ENCODE data around the gene RABGEF1. TPM values are rescaled to one million over a fixed set of nuclear protein-coding genes. Genes with fewer than 3 reads are reported as not detected.
"Not testable (repeated sequence)": the region's sequence is repeated elsewhere in the genome, so short reads cannot be mapped to it uniquely, and the experiment has no call there.

RABGEF1 gene
- polyA plus RNA-seq, 4 donors, result 9.7 to 22.3 (median 11.8) TPM

DNA sequence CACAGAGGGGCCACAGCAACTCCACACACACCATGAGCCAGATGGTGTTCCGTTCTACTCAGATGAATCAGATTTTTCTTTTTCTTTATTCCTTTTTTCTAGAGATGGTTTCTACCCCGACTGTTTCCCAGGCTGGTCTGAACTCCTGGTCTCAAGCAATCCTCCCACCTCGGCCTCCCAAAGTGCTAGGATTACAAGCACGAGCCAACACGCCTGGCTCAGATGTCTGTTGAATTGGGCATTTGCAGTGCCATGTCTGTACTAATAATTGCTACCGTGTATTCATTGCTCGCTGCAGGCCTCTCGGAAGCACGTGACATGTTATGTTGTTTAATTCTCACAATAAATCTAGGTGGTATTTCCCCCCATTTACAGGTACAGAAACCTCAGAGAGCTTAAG is 67.2 kb downstream of the RABGEF1 start:
- no peaks in the 10 kb centered on the region for H3K4me1 ChIP-seq (ENCODE audit: control insufficient read depth in 3 of 3, insufficient read depth in 2 of 3, low read depth in 1 of 3, low read length in 2 of 3)
- no peak for FAIRE-seq
- no peaks in the 10 kb centered on the region for H3K27me3 ChIP-seq (ENCODE audit: control insufficient read depth in 3 of 3, insufficient read depth in 3 of 3, low read length in 3 of 3)
- no peak overlapping the region for H3K27ac ChIP-seq (ENCODE audit: low read depth in 1 of 3, low read length in 2 of 3)
- DNase-seq, result no peak
- H3K4me3 ChIP-seq (ENCODE audit: low read depth in 1 of 3, low read length in 3 of 3), result no peak overlapping the region
- no peaks in the 10 kb centered on the region for H3K9me3 ChIP-seq (ENCODE audit: control insufficient read depth in 2 of 2, insufficient read depth in 1 of 2, low read depth in 1 of 2, low read length in 1 of 2)
- H3K36me3 ChIP-seq (ENCODE audit: control insufficient read depth in 3 of 3, insufficient read depth in 2 of 3, low read depth in 1 of 3, low read length in 3 of 3), result peaks cover 16 to 63% (median 32%) of the 10 kb centered on the region in 3 donors
- WGBS, 3 donors, result 95 to 97% (median 96%) methylated on average over 9 of the region's 9 CpGs

DNA sequence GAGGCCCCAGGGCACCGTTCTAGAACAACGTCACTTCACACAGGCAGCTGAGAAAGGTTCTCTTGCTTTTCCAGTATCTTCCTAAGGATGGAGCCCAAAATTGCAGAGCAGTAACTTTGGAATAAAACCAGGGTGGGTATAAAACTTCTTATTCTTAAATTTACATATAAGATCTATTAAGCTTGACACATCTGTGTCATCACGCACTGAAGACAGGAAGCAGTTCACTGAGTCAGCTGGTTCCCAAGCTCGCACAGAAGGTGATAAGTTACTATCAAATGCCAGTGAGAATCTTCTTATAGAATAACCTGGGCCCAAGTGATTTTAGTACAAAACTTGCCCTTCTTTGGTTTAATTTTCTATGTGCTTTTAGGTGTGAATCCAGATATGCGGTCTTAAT is 70.2 kb downstream of the RABGEF1 start:
- 94 to 96% (median 96%) methylated on average over 5 of the region's 5 CpGs for WGBS, 3 donors
- Histone ChIP-seq H3K27me3 (ENCODE audit: control insufficient read depth in 3 of 3, insufficient read depth in 3 of 3, low read length in 3 of 3) (no peaks in the 10 kb centered on the region), H3K9me3 (ENCODE audit: control insufficient read depth in 2 of 2, insufficient read depth in 1 of 2, low read depth in 1 of 2, low read length in 1 of 2) (no peaks in the 10 kb centered on the region), H3K27ac (ENCODE audit: low read depth in 1 of 3, low read length in 2 of 3) (no peak overlapping the region), H3K4me1 (ENCODE audit: control insufficient read depth in 3 of 3, insufficient read depth in 2 of 3, low read depth in 1 of 3, low read length in 2 of 3) (no peaks in the 10 kb centered on the region), H3K4me3 (ENCODE audit: low read depth in 1 of 3, low read length in 3 of 3) (no peak overlapping the region), H3K36me3 (ENCODE audit: control insufficient read depth in 3 of 3, insufficient read depth in 2 of 3, low read depth in 1 of 3, low read length in 3 of 3) (peaks cover 11 to 41% (median 22%) of the 10 kb centered on the region in 3 donors)
- FAIRE-seq (no peak), DNase-seq (no peak)

DNA sequence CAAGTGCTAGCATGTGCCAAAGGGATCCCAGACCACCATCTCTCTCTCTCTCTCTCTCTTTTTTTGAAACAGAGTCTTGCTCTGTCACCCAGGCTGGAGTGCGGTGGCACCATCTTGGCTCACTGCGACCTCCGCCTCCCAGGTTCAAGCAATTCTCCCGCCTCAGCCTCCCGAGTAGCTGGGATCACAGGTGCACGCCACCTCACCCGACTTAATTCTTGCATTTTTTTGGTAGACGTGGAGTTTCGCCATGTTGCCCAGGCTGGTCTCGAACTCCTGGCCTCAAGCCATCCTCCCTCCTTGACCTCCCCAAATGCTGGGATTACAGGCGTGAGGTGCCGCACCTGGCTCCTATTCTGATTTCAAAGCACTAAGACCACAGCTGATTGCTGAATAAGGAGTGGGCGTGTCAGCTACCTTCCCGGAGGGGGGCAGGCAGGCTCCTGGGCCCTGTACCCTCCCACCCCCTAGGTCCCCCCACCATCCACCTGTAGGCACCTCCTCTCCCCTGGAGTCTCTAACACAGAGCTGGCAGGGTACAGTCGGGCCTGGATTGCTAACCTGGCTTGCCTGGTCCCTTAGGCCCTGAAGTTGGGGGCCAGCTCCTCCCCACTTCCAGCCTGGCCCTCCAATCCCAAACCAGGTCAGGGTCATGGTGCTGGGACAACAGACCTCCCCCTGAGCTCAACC is 74.8 kb downstream of the RABGEF1 start:
- H3K4me1 ChIP-seq (ENCODE audit: control insufficient read depth in 3 of 3, insufficient read depth in 2 of 3, low read depth in 1 of 3, low read length in 2 of 3); H3K36me3 ChIP-seq (ENCODE audit: control insufficient read depth in 3 of 3, insufficient read depth in 2 of 3, low read depth in 1 of 3, low read length in 3 of 3); H3K4me3 ChIP-seq (ENCODE audit: low read depth in 1 of 3, low read length in 3 of 3); FAIRE-seq; DNase-seq; H3K27ac ChIP-seq (ENCODE audit: low read depth in 1 of 3, low read length in 2 of 3); H3K9me3 ChIP-seq (ENCODE audit: control insufficient read depth in 2 of 2, insufficient read depth in 1 of 2, low read depth in 1 of 2, low read length in 1 of 2); H3K27me3 ChIP-seq (ENCODE audit: control insufficient read depth in 3 of 3, insufficient read depth in 3 of 3, low read length in 3 of 3): not testable (repeated sequence)
- WGBS, 3 donors, result 88 to 93% (median 92%) methylated on average over 15 of the region's 15 CpGs

- 86 to 100% (median 87%) methylated on average over 3 to 7 of the region's 7 CpGs for WGBS, 3 donors
- DNase-seq (no peak), FAIRE-seq (no peak)
- no peak overlapping the region for H3K4me3 ChIP-seq (ENCODE audit: low read depth in 1 of 3, low read length in 3 of 3)
- no peak overlapping the region for H3K27ac ChIP-seq (ENCODE audit: low read depth in 1 of 3, low read length in 2 of 3)
- H3K9me3 ChIP-seq (ENCODE audit: control insufficient read depth in 2 of 2, insufficient read depth in 1 of 2, low read depth in 1 of 2, low read length in 1 of 2), result no peaks in the 10 kb centered on the region
- no peaks in the 10 kb centered on the region for H3K4me1 ChIP-seq (ENCODE audit: control insufficient read depth in 3 of 3, insufficient read depth in 2 of 3, low read depth in 1 of 3, low read length in 2 of 3)
- peaks cover 0 to 6% (median 0%) of the 10 kb centered on the region in 3 donors for H3K36me3 ChIP-seq (ENCODE audit: control insufficient read depth in 3 of 3, insufficient read depth in 2 of 3, low read depth in 1 of 3, low read length in 3 of 3)
- H3K27me3 ChIP-seq (ENCODE audit: control insufficient read depth in 3 of 3, insufficient read depth in 3 of 3, low read length in 3 of 3), result no peaks in the 10 kb centered on the region
These were observed 75.4 kb downstream of the RABGEF1 start for GRCh38 chr7:66815951-66816350.

GRCh38 chr7:66816658-66817057 is 76.1 kb downstream of the RABGEF1 start:
- not testable (repeated sequence) for DNase-seq; H3K36me3 ChIP-seq (ENCODE audit: control insufficient read depth in 3 of 3, insufficient read depth in 2 of 3, low read depth in 1 of 3, low read length in 3 of 3); H3K27me3 ChIP-seq (ENCODE audit: control insufficient read depth in 3 of 3, insufficient read depth in 3 of 3, low read length in 3 of 3); H3K4me1 ChIP-seq (ENCODE audit: control insufficient read depth in 3 of 3, insufficient read depth in 2 of 3, low read depth in 1 of 3, low read length in 2 of 3); H3K4me3 ChIP-seq (ENCODE audit: low read depth in 1 of 3, low read length in 3 of 3); FAIRE-seq; H3K27ac ChIP-seq (ENCODE audit: low read depth in 1 of 3, low read length in 2 of 3); H3K9me3 ChIP-seq (ENCODE audit: control insufficient read depth in 2 of 2, insufficient read depth in 1 of 2, low read depth in 1 of 2, low read length in 1 of 2)
- 76 to 90% (median 88%) methylated on average over 7 of the region's 7 CpGs for WGBS, 3 donors

DNA sequence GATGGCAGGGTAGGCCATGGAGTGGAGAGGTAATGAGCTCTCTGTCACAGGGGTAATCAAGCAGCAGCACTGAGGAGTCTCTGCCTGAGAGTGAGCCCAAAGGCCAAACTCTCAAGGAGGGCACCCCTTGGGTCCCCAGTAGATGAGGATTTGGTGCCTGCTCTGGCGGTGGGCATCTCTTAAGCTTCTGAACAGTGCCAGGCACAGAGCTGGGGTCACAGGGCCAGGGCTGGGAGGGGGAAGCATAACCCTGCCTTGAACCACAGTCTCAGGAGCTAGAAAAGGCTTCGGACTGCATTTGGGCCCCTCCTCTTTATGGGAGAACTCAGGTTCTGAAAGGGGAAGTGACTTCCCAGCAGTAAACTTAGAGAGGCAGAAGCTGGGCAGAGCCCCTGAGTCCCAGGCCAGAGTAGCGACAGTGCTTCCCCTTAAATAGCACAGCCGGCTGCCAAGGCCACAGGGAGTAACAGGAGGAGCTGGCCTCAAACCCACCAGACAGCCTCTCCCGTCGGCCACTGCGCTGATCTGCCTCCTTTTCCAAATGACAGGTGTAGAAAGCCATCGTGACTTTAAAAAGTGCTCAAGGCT is 76.8 kb downstream of the RABGEF1 start:
- H3K27ac ChIP-seq (ENCODE audit: low read depth in 1 of 3, low read length in 2 of 3); H3K9me3 ChIP-seq (ENCODE audit: control insufficient read depth in 2 of 2, insufficient read depth in 1 of 2, low read depth in 1 of 2, low read length in 1 of 2); DNase-seq; H3K27me3 ChIP-seq (ENCODE audit: control insufficient read depth in 3 of 3, insufficient read depth in 3 of 3, low read length in 3 of 3); H3K4me1 ChIP-seq (ENCODE audit: control insufficient read depth in 3 of 3, insufficient read depth in 2 of 3, low read depth in 1 of 3, low read length in 2 of 3); H3K36me3 ChIP-seq (ENCODE audit: control insufficient read depth in 3 of 3, insufficient read depth in 2 of 3, low read depth in 1 of 3, low read length in 3 of 3); H3K4me3 ChIP-seq (ENCODE audit: low read depth in 1 of 3, low read length in 3 of 3); FAIRE-seq: not testable (repeated sequence)
- WGBS, 3 donors, result 52 to 71% (median 59%) methylated on average over 6 to 7 of the region's 8 CpGs

DNA sequence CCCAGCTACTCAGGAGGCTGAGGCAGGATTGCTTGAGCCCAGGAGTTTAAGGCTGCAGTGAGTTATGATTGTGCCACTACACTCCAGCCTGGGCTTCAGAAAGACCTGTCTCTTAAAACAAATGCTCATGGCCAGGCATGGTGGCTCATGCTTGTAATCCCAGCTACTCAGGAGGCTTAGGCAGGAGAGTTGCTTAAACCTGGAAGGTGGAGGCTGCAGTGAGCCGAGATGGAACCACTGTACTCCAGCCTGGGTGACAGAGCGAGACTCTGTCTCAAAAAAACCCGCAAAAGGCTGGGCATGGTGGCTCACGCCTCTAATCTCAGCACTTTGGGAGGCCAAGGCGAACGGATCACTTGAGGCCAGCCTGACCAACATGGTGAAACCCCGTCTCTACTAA is 77.4 kb downstream of the RABGEF1 start:
- H3K4me3 ChIP-seq (ENCODE audit: low read depth in 1 of 3, low read length in 3 of 3); H3K27ac ChIP-seq (ENCODE audit: low read depth in 1 of 3, low read length in 2 of 3); DNase-seq; H3K27me3 ChIP-seq (ENCODE audit: control insufficient read depth in 3 of 3, insufficient read depth in 3 of 3, low read length in 3 of 3); H3K36me3 ChIP-seq (ENCODE audit: control insufficient read depth in 3 of 3, insufficient read depth in 2 of 3, low read depth in 1 of 3, low read length in 3 of 3); H3K4me1 ChIP-seq (ENCODE audit: control insufficient read depth in 3 of 3, insufficient read depth in 2 of 3, low read depth in 1 of 3, low read length in 2 of 3); H3K9me3 ChIP-seq (ENCODE audit: control insufficient read depth in 2 of 2, insufficient read depth in 1 of 2, low read depth in 1 of 2, low read length in 1 of 2); FAIRE-seq: not testable (repeated sequence)
- WGBS, 3 donors, result 75 to 83% (median 80%) methylated on average over 7 of the region's 7 CpGs

GRCh38 chr7:66824041-66824440 is 83.5 kb downstream of the RABGEF1 start:
- FAIRE-seq (no peak), DNase-seq (no peak)
- Histone ChIP-seq H3K36me3 (ENCODE audit: control insufficient read depth in 3 of 3, insufficient read depth in 2 of 3, low read depth in 1 of 3, low read length in 3 of 3) (no peaks in the 10 kb centered on the region), H3K27ac (ENCODE audit: low read depth in 1 of 3, low read length in 2 of 3) (no peak overlapping the region), H3K4me3 (ENCODE audit: low read depth in 1 of 3, low read length in 3 of 3) (no peak overlapping the region), H3K4me1 (ENCODE audit: control insufficient read depth in 3 of 3, insufficient read depth in 2 of 3, low read depth in 1 of 3, low read length in 2 of 3) (no peaks in the 10 kb centered on the region), H3K27me3 (ENCODE audit: control insufficient read depth in 3 of 3, insufficient read depth in 3 of 3, low read length in 3 of 3) (no peaks in the 10 kb centered on the region), H3K9me3 (ENCODE audit: control insufficient read depth in 2 of 2, insufficient read depth in 1 of 2, low read depth in 1 of 2, low read length in 1 of 2) (peaks cover 0 to 6% of the 10 kb centered on the region in 2 donors)
- 87 to 97% (median 92%) methylated on average over 6 to 7 of the region's 7 CpGs for WGBS, 3 donors

- DNase-seq, result peak; percentile 24 to 53
- not testable (repeated sequence) for FAIRE-seq; H3K4me1 ChIP-seq (ENCODE audit: control insufficient read depth in 3 of 3, insufficient read depth in 2 of 3, low read depth in 1 of 3, low read length in 2 of 3); H3K27me3 ChIP-seq (ENCODE audit: control insufficient read depth in 3 of 3, insufficient read depth in 3 of 3, low read length in 3 of 3); H3K27ac ChIP-seq (ENCODE audit: low read depth in 1 of 3, low read length in 2 of 3); H3K9me3 ChIP-seq (ENCODE audit: control insufficient read depth in 2 of 2, insufficient read depth in 1 of 2, low read depth in 1 of 2, low read length in 1 of 2); H3K4me3 ChIP-seq (ENCODE audit: low read depth in 1 of 3, low read length in 3 of 3); H3K36me3 ChIP-seq (ENCODE audit: control insufficient read depth in 3 of 3, insufficient read depth in 2 of 3, low read depth in 1 of 3, low read length in 3 of 3)
- WGBS, 3 donors, result 50 to 80% (median 63%) methylated on average over 2 of the region's 2 CpGs
These were observed 85.0 kb downstream of the RABGEF1 start for GRCh38 chr7:66825538-66825937.
